Osteoblast (primary cell): ENCODE data around the gene RAB11B. TPM values are rescaled to one million over a fixed set of nuclear protein-coding genes. Genes with fewer than 3 reads are reported as not detected.

Experiments
- DNase-seq: peaks from one replicate; pipeline ENCODE4 v3.0.0; 2011; ENCODE audit warnings: low spot score, mixed read lengths; ENCODE audit not compliant: insufficient read length; ENCODE audit errors: missing footprints
- H2AFZ ChIP-seq: 2 replicates; pipeline ENCODE4 v1.6.0; 2011; ENCODE audit warnings: mild to moderate bottlenecking, low read length
- H3K27ac ChIP-seq: 2 replicates; pipeline ENCODE4 v1.5.1; 2011; ENCODE audit warnings: mild to moderate bottlenecking, low read depth, low read length, moderate library complexity
- H3K27me3 ChIP-seq: 2 replicates; pipeline ENCODE4 v1.6.0; 2012; ENCODE audit warnings: mild to moderate bottlenecking, control low read depth, inconsistent platforms, low read length, moderate library complexity; ENCODE audit not compliant: insufficient read depth
- H3K36me3 ChIP-seq: 2 replicates; pipeline ENCODE4 v1.5.1; 2011; ENCODE audit warnings: mild to moderate bottlenecking, low read length, control low read depth, moderate library complexity; ENCODE audit not compliant: insufficient read depth
- H3K4me1 ChIP-seq: 2 replicates; pipeline ENCODE4 v1.5.1; 2011; ENCODE audit warnings: mild to moderate bottlenecking, low read length, control low read depth, moderate library complexity; ENCODE audit not compliant: insufficient read depth
- H3K4me2 ChIP-seq: 2 replicates; pipeline ENCODE4 v1.6.0; 2011; ENCODE audit warnings: mild to moderate bottlenecking, low read length; ENCODE audit not compliant: insufficient read depth
- H3K4me3 ChIP-seq: fragments of 200-600 bp; sonication (generic); 3 replicates; pipeline ENCODE4 v1.5.1; 2012; ENCODE audit warnings: mild to moderate bottlenecking, low read length, inconsistent platforms; ENCODE audit not compliant: insufficient read depth
- H3K79me2 ChIP-seq: 2 replicates; pipeline ENCODE4 v1.6.0; 2012; ENCODE audit warnings: mild to moderate bottlenecking, low read length, control low read depth, inconsistent platforms; ENCODE audit not compliant: insufficient read depth
- H3K9me3 ChIP-seq: 2 replicates; pipeline ENCODE4 v1.5.1; 2011; ENCODE audit warnings: low read depth, low read length, control low read depth
- H4K20me1 ChIP-seq: 2 replicates; pipeline ENCODE4 v1.6.0; 2012; ENCODE audit warnings: mild to moderate bottlenecking, low read length, control low read depth; ENCODE audit not compliant: insufficient read depth
- CTCF ChIP-seq: IDR thresholded peaks from 2 replicates; pipeline ENCODE4 v1.5.1; 2011; ENCODE audit warnings: mild to moderate bottlenecking, low read depth, low read length, moderate library complexity; ENCODE audit errors: extremely low read depth
- total RNA-seq: library from RNA; depleted of rRNA; stranded (reverse); fragments of >200 nt; gene quantifications from 2 replicates; pipeline ENCODE4 v1.2.3, GENCODE V29; 2012

Gene RAB11B
- total RNA-seq, 1 donor, result 24.2 TPM

DNA sequence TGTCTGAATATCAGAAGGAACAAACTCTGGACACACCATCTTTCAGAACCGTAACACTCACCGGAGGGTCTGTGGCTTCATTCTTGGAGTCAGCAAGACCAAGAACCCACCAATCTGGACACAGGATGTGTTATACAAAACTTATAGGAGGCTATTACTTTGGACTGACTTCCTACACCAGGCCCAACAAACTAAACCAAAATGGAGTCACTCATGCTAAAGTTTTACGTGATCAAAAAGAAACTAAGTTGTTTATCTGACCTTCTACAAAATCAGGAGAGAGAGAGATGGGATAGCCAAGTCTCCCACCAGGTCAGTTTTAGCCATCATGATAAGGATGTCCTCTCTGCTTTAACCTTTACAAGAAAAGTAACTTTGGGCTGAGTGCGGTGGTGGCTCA lies 3.2 kb upstream of the RAB11B start:
- no peak overlapping the region for H2AFZ ChIP-seq
- no peak for DNase-seq
- H3K79me2 ChIP-seq, result peaks cover 12% of the 10 kb centered on the region
- no peak overlapping the region for H3K4me3 ChIP-seq
- no peak for TF ChIP-seq CTCF
- H3K9me3 ChIP-seq, result no peaks in the 10 kb centered on the region
- H3K27me3 ChIP-seq, result no peaks in the 10 kb centered on the region
- H4K20me1 ChIP-seq, result peaks cover 12% of the 10 kb centered on the region
- no peaks in the 10 kb centered on the region for H3K36me3 ChIP-seq
- no peak overlapping the region for H3K4me2 ChIP-seq
- no peak overlapping the region for H3K27ac ChIP-seq
- peaks cover 12% of the 10 kb centered on the region for H3K4me1 ChIP-seq

DNA sequence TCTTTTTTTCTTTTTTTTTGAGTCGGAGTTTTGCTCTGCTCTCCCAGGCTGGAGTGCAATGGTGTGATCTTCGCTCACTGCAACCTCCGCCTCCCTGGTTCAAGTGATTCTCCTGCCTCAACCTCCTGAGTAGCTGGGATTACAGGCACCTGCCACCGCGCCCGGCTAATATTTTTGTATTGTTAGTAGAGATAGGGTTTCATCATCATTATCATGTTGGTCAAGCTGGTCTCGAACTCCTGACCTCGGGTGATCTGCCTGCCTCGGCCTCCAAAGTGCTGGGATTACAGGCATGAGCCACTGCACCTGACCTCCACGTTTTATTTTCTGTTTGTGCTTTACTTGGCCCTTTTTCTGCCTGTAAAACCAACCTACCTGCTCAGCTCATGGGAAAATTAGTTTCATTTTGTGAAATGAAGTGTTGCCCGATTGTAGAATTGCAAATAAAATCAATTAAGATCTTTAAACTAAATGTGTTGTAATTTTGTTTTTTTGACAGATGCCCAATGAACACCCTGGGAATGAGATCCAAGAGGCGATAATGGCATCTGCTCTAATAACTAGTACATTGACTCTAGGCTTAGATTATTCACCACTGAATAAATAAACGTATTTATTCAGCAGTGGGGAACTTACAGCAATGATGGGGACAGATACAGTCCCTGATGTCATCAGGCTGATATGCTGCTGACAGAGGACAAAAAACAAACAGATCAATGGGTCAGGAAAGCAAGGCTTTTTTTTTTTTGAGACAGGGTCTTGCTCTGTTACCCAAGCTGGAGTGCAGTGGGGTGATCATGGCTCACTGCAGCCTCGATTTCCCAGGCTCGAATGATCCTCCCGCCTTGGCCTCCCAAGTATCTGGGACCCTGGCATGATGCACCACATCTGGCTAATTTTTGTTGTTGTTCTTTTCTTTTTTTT lies 2.2 kb upstream of the RAB11B start:
- H4K20me1 ChIP-seq, result peaks cover 20% of the 10 kb centered on the region
- no peaks in the 10 kb centered on the region for H3K27me3 ChIP-seq
- no peaks in the 10 kb centered on the region for H3K9me3 ChIP-seq
- H3K27ac ChIP-seq, result no peak overlapping the region
- peaks cover 19% of the 10 kb centered on the region for H3K79me2 ChIP-seq
- H3K4me1 ChIP-seq, result peaks cover 14% of the 10 kb centered on the region
- H3K4me3 ChIP-seq, result no peak overlapping the region
- H2AFZ ChIP-seq, result no peak overlapping the region
- H3K4me2 ChIP-seq, result no peak overlapping the region
- TF ChIP-seq CTCF, result no peak
- DNase-seq, result no peak
- H3K36me3 ChIP-seq, result no peaks in the 10 kb centered on the region

GRCh38 chr19:8388612-8388958 lies 1.6 kb upstream of the RAB11B start:
- Histone ChIP-seq H3K4me3 (no peak overlapping the region), H2AFZ (no peak overlapping the region), H3K27ac (no peak overlapping the region), H4K20me1 (peaks cover 27% of the 10 kb centered on the region), H3K4me2 (no peak overlapping the region), H3K4me1 (peaks cover 14% of the 10 kb centered on the region), H3K79me2 (peaks cover 26% of the 10 kb centered on the region), H3K36me3 (no peaks in the 10 kb centered on the region), H3K27me3 (no peaks in the 10 kb centered on the region), H3K9me3 (no peaks in the 10 kb centered on the region)
- DNase-seq, result no peak
- TF ChIP-seq CTCF, result no peak

DNA sequence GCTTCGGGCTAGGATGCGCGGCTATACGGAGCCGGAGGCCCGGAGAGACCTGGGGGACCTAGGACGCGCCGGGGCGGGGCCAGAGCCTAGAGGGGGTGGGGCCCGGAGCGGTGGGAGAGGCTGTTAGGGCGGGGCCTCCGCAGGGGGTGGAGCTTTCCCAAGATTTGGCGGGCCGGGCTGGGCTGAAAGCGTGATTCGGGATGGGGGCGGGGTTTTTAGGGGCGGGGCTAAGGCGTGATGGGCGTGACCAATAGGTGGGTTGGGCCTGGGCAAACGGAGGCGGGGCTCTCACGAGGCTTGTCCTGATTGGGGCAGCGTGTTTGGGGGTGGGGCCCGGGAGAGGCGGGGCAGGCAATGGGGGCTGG lies 439 bp downstream of the RAB11B start:
- Histone ChIP-seq H3K36me3 (no peaks in the 10 kb centered on the region), H3K27ac (peak overlapping the region; percentile 95), H3K4me1 (peaks cover 14% of the 10 kb centered on the region), H3K79me2 (peaks cover 43% of the 10 kb centered on the region), H2AFZ (peak overlapping the region; percentile 47), H4K20me1 (peaks cover 45% of the 10 kb centered on the region), H3K4me3 (peak overlapping the region; percentile 98), H3K9me3 (no peaks in the 10 kb centered on the region), H3K4me2 (peak overlapping the region; percentile 74), H3K27me3 (no peaks in the 10 kb centered on the region)
- no peak for TF ChIP-seq CTCF
- DNase-seq, result peak; percentile 99
